HCT116 (cell line): Measurements from ENCODE around the gene UBE2V1.

Experiments used
- CBX3 ChIP-seq: IDR thresholded peaks from 2 replicates; pipeline ENCODE4 v1.6.1; 2012; ENCODE audit warnings: low read depth
- CEBPB ChIP-seq: IDR thresholded peaks from 2 replicates; pipeline ENCODE4 v1.6.1; 2012; ENCODE audit warnings: low read depth
- ELF1 ChIP-seq: IDR thresholded peaks from 2 replicates; pipeline ENCODE4 v1.6.1; 2012; ENCODE audit warnings: low read depth, borderline replicate concordance
- EZH2 ChIP-seq: fragments of 200-600 bp; sonication (generic); IDR thresholded peaks from 2 replicates; pipeline ENCODE4 v1.6.1; 2017; ENCODE audit warnings: antibody characterized with exemption, mixed run types
- JUND ChIP-seq: IDR thresholded peaks from 2 replicates; pipeline ENCODE4 v1.6.1; 2012
- POLR2A ChIP-seq: IDR thresholded peaks from 2 replicates; pipeline ENCODE4 v1.7.0; 2011; ENCODE audit warnings: borderline replicate concordance; ENCODE audit not compliant: insufficient read depth, insufficient read length; ENCODE audit errors: extremely low read depth
- POLR2AphosphoS5 ChIP-seq: IDR thresholded peaks from 2 replicates; pipeline ENCODE4 v1.6.1; 2011; ENCODE audit warnings: mild to moderate bottlenecking, low read depth, low read length, moderate library complexity
- REST ChIP-seq: IDR thresholded peaks from 2 replicates; pipeline ENCODE4 v1.6.1; 2012; ENCODE audit warnings: low read depth
- SIN3A ChIP-seq: IDR thresholded peaks from 2 replicates; pipeline ENCODE4 v1.6.1; 2012; ENCODE audit warnings: low read depth
- TCF7L2 ChIP-seq: IDR thresholded peaks from 2 replicates; pipeline ENCODE4 v1.7.0; 2011; ENCODE audit warnings: borderline replicate concordance, inconsistent platforms; ENCODE audit not compliant: insufficient read depth, insufficient read length; ENCODE audit errors: extremely low read depth
- ZFX ChIP-seq: fragments of 450-650 bp; IDR thresholded peaks from 2 replicates; pipeline ENCODE4 v1.6.1; 2017
- TF ChIP-seq, protein P1 (sequence below), 3 experiments: fragments of 200-600 bp in 1 of 3; sonication (generic) in 1 of 3; IDR thresholded peaks in 2 of 3; conservative IDR thresholded peaks in 1 of 3; 2 replicates each; pipeline ENCODE4 v1.5.1; 2012 to 2017; ENCODE audit warnings: low read depth in 2 of 3, low read length in 2 of 3, antibody characterized with exemption in 1 of 3, borderline replicate concordance in 1 of 3, control low read depth in 1 of 3, mild to moderate bottlenecking in 1 of 3, mixed read lengths in 1 of 3, mixed run types in 1 of 3, moderate library complexity in 1 of 3; ENCODE audit not compliant: insufficient read depth in 1 of 3
- TF ChIP-seq, protein P2 (sequence below): IDR thresholded peaks from 2 replicates; pipeline ENCODE4 v1.6.1; 2012

DNA sequence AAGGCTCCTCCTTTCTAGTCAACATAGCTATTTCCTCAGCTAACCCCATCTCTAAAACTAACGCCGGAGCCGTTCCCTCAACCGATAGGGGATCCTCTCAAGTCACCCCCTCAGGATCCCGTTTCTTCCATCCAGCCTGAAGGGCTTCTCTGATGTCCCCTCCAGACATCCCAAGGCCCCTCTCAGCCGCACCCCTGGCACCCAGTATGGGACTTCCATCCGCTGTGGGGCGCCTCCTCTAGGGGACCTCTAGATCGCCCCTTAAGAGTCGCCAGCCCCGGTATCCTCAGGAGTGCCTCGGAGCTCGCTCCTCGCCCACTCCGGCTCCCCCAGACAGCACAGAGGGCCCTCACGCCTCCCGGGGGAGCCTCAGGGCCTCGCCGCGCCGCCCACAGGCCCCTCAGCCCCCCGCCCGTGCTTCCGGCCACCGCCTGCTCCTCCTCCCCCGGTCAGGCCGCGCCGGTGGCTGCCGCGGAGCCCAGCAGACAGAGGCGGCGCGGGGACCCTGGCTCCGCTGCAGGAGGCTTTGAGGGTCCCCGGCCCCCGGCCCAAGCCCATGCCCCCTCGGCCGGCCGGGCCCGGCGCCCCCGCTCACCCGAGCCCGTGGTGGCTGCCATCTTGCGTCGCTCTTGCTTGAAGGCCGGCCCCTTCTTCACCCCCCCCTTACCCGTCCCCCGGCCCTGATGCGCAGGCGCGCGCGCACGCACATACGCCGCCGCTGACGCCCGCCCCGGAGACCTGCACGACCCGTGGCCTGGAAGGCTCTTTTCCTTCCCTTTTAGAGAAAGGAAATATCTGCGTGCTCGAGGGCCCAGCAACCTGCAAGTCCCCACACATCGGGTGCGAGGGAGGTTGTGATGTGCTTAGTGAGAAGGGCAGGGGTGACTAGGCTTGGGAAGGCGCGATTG lies at the start of gene UBE2V1:
- TF ChIP-seq, protein P1, sequence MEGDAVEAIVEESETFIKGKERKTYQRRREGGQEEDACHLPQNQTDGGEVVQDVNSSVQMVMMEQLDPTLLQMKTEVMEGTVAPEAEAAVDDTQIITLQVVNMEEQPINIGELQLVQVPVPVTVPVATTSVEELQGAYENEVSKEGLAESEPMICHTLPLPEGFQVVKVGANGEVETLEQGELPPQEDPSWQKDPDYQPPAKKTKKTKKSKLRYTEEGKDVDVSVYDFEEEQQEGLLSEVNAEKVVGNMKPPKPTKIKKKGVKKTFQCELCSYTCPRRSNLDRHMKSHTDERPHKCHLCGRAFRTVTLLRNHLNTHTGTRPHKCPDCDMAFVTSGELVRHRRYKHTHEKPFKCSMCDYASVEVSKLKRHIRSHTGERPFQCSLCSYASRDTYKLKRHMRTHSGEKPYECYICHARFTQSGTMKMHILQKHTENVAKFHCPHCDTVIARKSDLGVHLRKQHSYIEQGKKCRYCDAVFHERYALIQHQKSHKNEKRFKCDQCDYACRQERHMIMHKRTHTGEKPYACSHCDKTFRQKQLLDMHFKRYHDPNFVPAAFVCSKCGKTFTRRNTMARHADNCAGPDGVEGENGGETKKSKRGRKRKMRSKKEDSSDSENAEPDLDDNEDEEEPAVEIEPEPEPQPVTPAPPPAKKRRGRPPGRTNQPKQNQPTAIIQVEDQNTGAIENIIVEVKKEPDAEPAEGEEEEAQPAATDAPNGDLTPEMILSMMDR (IDR thresholded peaks at IDR 0.05 in 2 of 3, conservative IDR thresholded peaks at IDR 0.05 in 1 of 3; ENCODE audit: borderline replicate concordance in 1 of 3, insufficient read depth in 1 of 3, low read depth in 2 of 3, low read length in 2 of 3), result peak in 2 of 3 experiments; percentile 35 to 51; a peak in 3 of 6 replicates
- no peak for TF ChIP-seq EZH2
- peak; percentile 45 for TF ChIP-seq TCF7L2
- TF ChIP-seq CEBPB, result no peak
- peak; percentile 77 for TF ChIP-seq SIN3A
- peak; percentile 83 for TF ChIP-seq POLR2A
- TF ChIP-seq JUND, result no peak
- TF ChIP-seq ZFX, result peak; percentile 89
- no peak for TF ChIP-seq CBX3
- TF ChIP-seq POLR2AphosphoS5, result peak; percentile 85
- TF ChIP-seq, protein P2, sequence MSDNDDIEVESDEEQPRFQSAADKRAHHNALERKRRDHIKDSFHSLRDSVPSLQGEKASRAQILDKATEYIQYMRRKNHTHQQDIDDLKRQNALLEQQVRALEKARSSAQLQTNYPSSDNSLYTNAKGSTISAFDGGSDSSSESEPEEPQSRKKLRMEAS, result peak; percentile 29; the same call in 1 of the 2 replicates
- TF ChIP-seq ELF1, result no peak
- TF ChIP-seq REST, result no peak
